ENCODE measurements around the gene METTL17.

Gene METTL17

GRCh38 chr14:21042918-21043317 is 53.1 kb downstream of the METTL17 start:
- no peaks in the 10 kb centered on the region for H3K27me3 ChIP-seq (ENCODE audit: insufficient read depth, low read depth)
- no peak overlapping the region for H3K4me2 ChIP-seq
- no peak overlapping the region for H3K4me3 ChIP-seq (IDR thresholded peaks at IDR 0.05; ENCODE audit: insufficient read depth, low read depth, low read length)
- H3K4me1 ChIP-seq (ENCODE audit: low read depth, poor library complexity, severe bottlenecking) = no peaks in the 10 kb centered on the region
- H4K20me1 ChIP-seq (ENCODE audit: insufficient read depth) = no peaks in the 10 kb centered on the region
- H3K9ac ChIP-seq = no peak overlapping the region
- H3K79me2 ChIP-seq (ENCODE audit: insufficient read depth, low read depth) = no peaks in the 10 kb centered on the region
- TF ChIP-seq CTCF (conservative IDR thresholded peaks at IDR 0.05; ENCODE audit: low read depth, low read length) = no peak
- no peak overlapping the region for H3K27ac ChIP-seq
- H3K36me3 ChIP-seq (ENCODE audit: insufficient read depth) = no peaks in the 10 kb centered on the region
- H2AFZ ChIP-seq (ENCODE audit: low read depth) = no peak overlapping the region

- H3K4me2 ChIP-seq = no peak overlapping the region
- no peak overlapping the region for H3K27ac ChIP-seq
- no peaks in the 10 kb centered on the region for H3K79me2 ChIP-seq (ENCODE audit: insufficient read depth, low read depth)
These were observed 53.7 kb downstream of the METTL17 start for GRCh38 chr14:21043387-21043973.

GRCh38 chr14:21043974-21044618 is 54.3 kb downstream of the METTL17 start:
- H4K20me1 ChIP-seq (ENCODE audit: insufficient read depth) = no peaks in the 10 kb centered on the region
- H3K36me3 ChIP-seq (ENCODE audit: insufficient read depth) = no peaks in the 10 kb centered on the region
- no peaks in the 10 kb centered on the region for H3K4me1 ChIP-seq (ENCODE audit: low read depth, poor library complexity, severe bottlenecking)
- no peaks in the 10 kb centered on the region for H3K79me2 ChIP-seq (ENCODE audit: insufficient read depth, low read depth)
- H3K4me2 ChIP-seq = no peak overlapping the region
- no peak overlapping the region for H2AFZ ChIP-seq (ENCODE audit: low read depth)
- H3K9ac ChIP-seq = no peak overlapping the region
- no peak for TF ChIP-seq CTCF (conservative IDR thresholded peaks at IDR 0.05; ENCODE audit: low read depth, low read length)
- no peaks in the 10 kb centered on the region for H3K27me3 ChIP-seq (ENCODE audit: insufficient read depth, low read depth)
- H3K27ac ChIP-seq = no peak overlapping the region
- H3K4me3 ChIP-seq (IDR thresholded peaks at IDR 0.05; ENCODE audit: insufficient read depth, low read depth, low read length) = no peak overlapping the region

More at GRCh38 chr14:21043387-21043973, 53.7 kb downstream of the METTL17 start:
- no peaks in the 10 kb centered on the region for H4K20me1 ChIP-seq (ENCODE audit: insufficient read depth)
- H3K36me3 ChIP-seq (ENCODE audit: insufficient read depth) = no peaks in the 10 kb centered on the region
- no peak for TF ChIP-seq CTCF (conservative IDR thresholded peaks at IDR 0.05; ENCODE audit: low read depth, low read length)
- no peaks in the 10 kb centered on the region for H3K4me1 ChIP-seq (ENCODE audit: low read depth, poor library complexity, severe bottlenecking)
- H2AFZ ChIP-seq (ENCODE audit: low read depth) = no peak overlapping the region
- H3K9ac ChIP-seq = no peak overlapping the region
- no peak overlapping the region for H3K4me3 ChIP-seq (IDR thresholded peaks at IDR 0.05; ENCODE audit: insufficient read depth, low read depth, low read length)
- no peaks in the 10 kb centered on the region for H3K27me3 ChIP-seq (ENCODE audit: insufficient read depth, low read depth)
